Measurements from ENCODE around the gene OSBP2. TPM values are rescaled to one million over a fixed set of nuclear protein-coding genes. Genes with fewer than 3 reads are reported as not detected.

The OSBP2 gene
- total RNA-seq, 1 donor from 2014 or later = 0.58 TPM

DNA sequence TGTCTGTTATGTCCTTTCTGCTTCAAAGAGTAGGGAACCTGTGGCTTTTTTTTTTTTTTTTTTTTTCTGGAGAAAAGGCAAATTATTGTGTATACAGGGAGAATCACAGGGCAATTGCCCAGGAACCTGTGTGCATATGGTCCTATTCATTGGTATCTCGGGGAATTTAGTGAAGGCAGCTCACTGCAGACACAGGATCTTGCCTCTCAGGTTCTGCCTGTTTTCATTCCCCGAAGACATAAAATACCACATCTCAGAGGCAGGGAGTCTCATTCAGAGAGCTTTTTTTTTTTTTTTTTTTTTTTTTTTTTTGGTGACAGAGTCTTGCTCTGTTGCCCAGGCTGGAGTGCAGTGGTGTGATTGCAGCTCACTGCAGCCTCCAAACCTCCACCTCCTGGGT is 88.3 kb downstream of the OSBP2 start:
- Histone ChIP-seq H3K27ac (no peak overlapping the region), H3K27me3 (no peaks in the 10 kb centered on the region), H3K4me1 (no peaks in the 10 kb centered on the region), H3K9me3 (ENCODE audit: low read depth) (no peaks in the 10 kb centered on the region), H3F3A (ENCODE audit: low read depth) (no peaks in the 10 kb centered on the region), H3K36me3 (no peaks in the 10 kb centered on the region), H2AFZ (replicated peaks) (no peak overlapping the region), H3K4me2 (no peak overlapping the region), H3K79me2 (ENCODE audit: low read depth) (no peaks in the 10 kb centered on the region), H4K20me1 (ENCODE audit: low read depth) (no peaks in the 10 kb centered on the region), H3K9ac (no peak overlapping the region), H3K4me3 (no peak overlapping the region)
- H3K27me3 Mint-ChIP-seq (ENCODE audit: insufficient read depth, low read depth) = peaks cover 5% of the 10 kb centered on the region
- no peaks in the 10 kb centered on the region for H3K9me3 Mint-ChIP-seq
- TF ChIP-seq EZH2 (IDR thresholded peaks at IDR 0.05) (no peak), EZH2phosphoT487 (IDR thresholded peaks at IDR 0.05) (no peak), CTCF (IDR thresholded peaks at IDR 0.05) (no peak)
- no peaks in the 10 kb centered on the region for H3K36me3 Mint-ChIP-seq
- H3K4me1 Mint-ChIP-seq = no peaks in the 10 kb centered on the region
- H3K4me3 Mint-ChIP-seq = no peak overlapping the region
- H3K27ac Mint-ChIP-seq = no peak overlapping the region
- DNase-seq (ENCODE audit: low spot score) = no peak

DNA sequence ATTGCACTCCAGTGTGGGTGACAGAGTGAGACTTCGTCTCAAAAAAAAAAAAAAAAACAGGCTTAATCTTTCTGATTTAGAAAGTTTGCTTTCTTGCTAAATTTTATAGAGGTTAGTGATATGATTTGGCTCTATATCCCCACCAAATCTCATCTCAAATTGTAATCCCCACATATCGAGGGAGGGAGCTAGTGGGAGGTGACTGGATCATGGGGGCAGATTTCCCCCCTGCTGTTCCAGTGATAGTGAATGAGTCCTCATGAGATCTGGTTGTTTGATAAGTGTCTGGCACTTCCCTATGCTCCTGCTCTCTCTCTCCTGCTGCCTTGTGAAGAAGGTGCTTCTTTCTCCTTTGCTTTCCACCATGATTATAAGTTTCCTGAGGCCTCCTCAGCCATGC is 90.9 kb downstream of the OSBP2 start:
- Mint-ChIP-seq H3K9me3 (no peaks in the 10 kb centered on the region), H3K4me3 (no peak overlapping the region), H3K36me3 (no peaks in the 10 kb centered on the region), H3K4me1 (no peaks in the 10 kb centered on the region), H3K27ac (no peak overlapping the region), H3K27me3 (ENCODE audit: insufficient read depth, low read depth) (peaks cover 2% of the 10 kb centered on the region)
- no peaks in the 10 kb centered on the region for H3K4me1 ChIP-seq
- no peaks in the 10 kb centered on the region for H3K27me3 ChIP-seq
- no peak overlapping the region for H3K4me2 ChIP-seq
- H3K9me3 ChIP-seq (ENCODE audit: low read depth) = no peaks in the 10 kb centered on the region
- H3K79me2 ChIP-seq (ENCODE audit: low read depth) = no peaks in the 10 kb centered on the region
- no peak overlapping the region for H3K27ac ChIP-seq
- H3K9ac ChIP-seq = no peak overlapping the region
- TF ChIP-seq CTCF (IDR thresholded peaks at IDR 0.05) (no peak), EZH2phosphoT487 (IDR thresholded peaks at IDR 0.05) (no peak), EZH2 (IDR thresholded peaks at IDR 0.05) (no peak)
- H3K36me3 ChIP-seq = no peaks in the 10 kb centered on the region
- no peak overlapping the region for H2AFZ ChIP-seq (replicated peaks)
- no peaks in the 10 kb centered on the region for H4K20me1 ChIP-seq (ENCODE audit: low read depth)
- no peak overlapping the region for H3K4me3 ChIP-seq
- no peaks in the 10 kb centered on the region for H3F3A ChIP-seq (ENCODE audit: low read depth)
- no peak for DNase-seq (ENCODE audit: low spot score)

DNA sequence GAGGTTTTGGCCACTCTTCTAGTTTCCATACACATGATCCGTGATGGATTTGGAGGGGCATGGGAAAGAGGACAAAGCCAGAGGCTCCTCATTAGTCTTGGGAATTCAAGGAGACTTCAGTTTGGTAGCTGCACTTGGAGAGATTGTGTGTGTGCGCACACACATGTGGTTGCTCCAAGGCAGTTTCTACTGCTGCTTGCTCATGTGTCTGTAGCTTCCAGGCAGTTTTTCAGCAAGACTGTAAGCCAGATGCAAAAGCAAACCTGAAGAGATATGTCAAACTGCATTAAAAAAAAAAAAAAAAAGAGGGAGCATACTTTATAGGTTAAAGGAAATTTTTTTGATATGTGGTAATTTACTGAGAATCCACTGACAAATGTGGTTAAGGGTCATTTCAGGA is 95.7 kb downstream of the OSBP2 start:
- H3F3A ChIP-seq (ENCODE audit: low read depth) = no peaks in the 10 kb centered on the region
- H3K9ac ChIP-seq = no peak overlapping the region
- H3K4me3 Mint-ChIP-seq = no peak overlapping the region
- H3K27ac ChIP-seq = no peak overlapping the region
- no peak overlapping the region for H3K4me3 ChIP-seq
- DNase-seq (ENCODE audit: low spot score) = no peak
- no peaks in the 10 kb centered on the region for H4K20me1 ChIP-seq (ENCODE audit: low read depth)
- no peaks in the 10 kb centered on the region for H3K27me3 ChIP-seq
- no peaks in the 10 kb centered on the region for H3K4me1 Mint-ChIP-seq
- H3K79me2 ChIP-seq (ENCODE audit: low read depth) = no peaks in the 10 kb centered on the region
- no peak overlapping the region for H3K27ac Mint-ChIP-seq
- H3K27me3 Mint-ChIP-seq (ENCODE audit: insufficient read depth, low read depth) = peaks cover 3% of the 10 kb centered on the region
- no peaks in the 10 kb centered on the region for H3K36me3 ChIP-seq
- peaks cover 4% of the 10 kb centered on the region for H3K9me3 Mint-ChIP-seq
- H3K4me2 ChIP-seq = no peak overlapping the region
- TF ChIP-seq EZH2phosphoT487 (IDR thresholded peaks at IDR 0.05) (no peak), EZH2 (IDR thresholded peaks at IDR 0.05) (no peak), CTCF (IDR thresholded peaks at IDR 0.05) (no peak)
- H3K36me3 Mint-ChIP-seq = no peaks in the 10 kb centered on the region
- H3K9me3 ChIP-seq (ENCODE audit: low read depth) = no peaks in the 10 kb centered on the region
- no peaks in the 10 kb centered on the region for H3K4me1 ChIP-seq
- no peak overlapping the region for H2AFZ ChIP-seq (replicated peaks)

Data from neural progenitor cell (in vitro differentiated cells).